Loucy (cell line): ENCODE measurements around the gene ZSWIM5.

Experiments
- H2AFZ ChIP-seq: fragments of 200-600 bp; sonication (generic); 2 replicates; pipeline ENCODE4 v1.6.0; 2016; ENCODE audit warnings: antibody characterized with exemption, mild to moderate bottlenecking, low read length, moderate library complexity
- H3F3A ChIP-seq: fragments of 200-600 bp; 2 replicates; pipeline ENCODE4 v1.6.0; 2016; ENCODE audit warnings: antibody characterized with exemption, low read depth, mild to moderate bottlenecking
- H3K27me3 ChIP-seq: fragments of 200-600 bp; sonication (generic); 2 replicates; pipeline ENCODE4 v1.6.1; 2014; ENCODE audit warnings: low read length, mild to moderate bottlenecking; ENCODE audit not compliant: insufficient read depth, poor library complexity, severe bottlenecking
- H3K36me3 ChIP-seq: fragments of 200-600 bp; sonication (generic); 2 replicates; pipeline ENCODE4 v1.6.1; 2016; ENCODE audit warnings: low read length; ENCODE audit not compliant: insufficient read depth
- H3K4me1 ChIP-seq: fragments of 200-600 bp; sonication (generic); 2 replicates; pipeline ENCODE4 v1.5.1; 2014; ENCODE audit warnings: low read length, mild to moderate bottlenecking; ENCODE audit not compliant: insufficient read depth, poor library complexity, severe bottlenecking
- H3K4me2 ChIP-seq: fragments of 200-600 bp; sonication (generic); 2 replicates; pipeline ENCODE4 v1.6.0; 2014; ENCODE audit warnings: antibody characterized with exemption, low read length, low read depth, mild to moderate bottlenecking; ENCODE audit not compliant: poor library complexity, severe bottlenecking
- H3K4me3 ChIP-seq: fragments of 200-600 bp; sonication (generic); 2 replicates; pipeline ENCODE4 v1.5.1; 2014; ENCODE audit warnings: low read length, mild to moderate bottlenecking, mixed read lengths; ENCODE audit not compliant: poor library complexity, severe bottlenecking
- H3K79me2 ChIP-seq: fragments of 200-600 bp; sonication (generic); 2 replicates; pipeline ENCODE4 v1.6.1; 2014; ENCODE audit warnings: low read length; ENCODE audit not compliant: insufficient read depth
- H3K9ac ChIP-seq: fragments of 200-600 bp; sonication (generic); 2 replicates; pipeline ENCODE4 v1.6.0; 2014; ENCODE audit warnings: mild to moderate bottlenecking, low read depth, low read length, moderate library complexity; ENCODE audit not compliant: poor library complexity, severe bottlenecking
- H3K9me2 ChIP-seq: fragments of 200-600 bp; sonication (generic); replicated peaks from 2 replicates; pipeline ENCODE4 v1.6.1; 2016; ENCODE audit warnings: low read depth, low read length, mixed read lengths
- H3K9me3 ChIP-seq: fragments of 200-600 bp; sonication (generic); 2 replicates; pipeline ENCODE4 v1.6.1; 2014; ENCODE audit warnings: mild to moderate bottlenecking, antibody characterized with exemption, low read length, low read depth; ENCODE audit not compliant: insufficient read depth
- H4K20me1 ChIP-seq: fragments of 200-600 bp; sonication (generic); 2 replicates; pipeline ENCODE4 v1.6.0; 2014; ENCODE audit warnings: antibody characterized with exemption, low read length, mild to moderate bottlenecking; ENCODE audit not compliant: insufficient read depth, poor library complexity, severe bottlenecking
- CTCF ChIP-seq: fragments of 200-600 bp; sonication (generic); conservative IDR thresholded peaks from 2 replicates; pipeline ENCODE4 v1.5.1; 2014; ENCODE audit warnings: mild to moderate bottlenecking, antibody characterized with exemption, low read length
- EZH2phosphoT487 ChIP-seq: fragments of 200-600 bp; IDR thresholded peaks from 2 replicates; pipeline ENCODE4 v1.6.1; 2018; ENCODE audit warnings: antibody characterized with exemption, mild to moderate bottlenecking, moderate library complexity, borderline replicate concordance

Gene ZSWIM5

GRCh38 chr1:45043094-45043493 lies 163.3 kb downstream of the ZSWIM5 start:
- Histone ChIP-seq H3K79me2 (no peaks in the 10 kb centered on the region), H3K4me3 (no peak overlapping the region), H3K27me3 (no peaks in the 10 kb centered on the region), H3K9me2 (no peaks in the 10 kb centered on the region), H3K9me3 (no peaks in the 10 kb centered on the region), H4K20me1 (no peaks in the 10 kb centered on the region), H3K4me2 (no peak overlapping the region), H2AFZ (no peak overlapping the region), H3K9ac (no peak overlapping the region), H3F3A (no peaks in the 10 kb centered on the region), H3K4me1 (no peaks in the 10 kb centered on the region), H3K36me3 (peaks cover 18% of the 10 kb centered on the region; the same call in 1 of the 2 replicates)
- TF ChIP-seq EZH2phosphoT487 (no peak), CTCF (no peak)

GRCh38 chr1:45040297-45040696 lies 166.1 kb downstream of the ZSWIM5 start:
- Histone ChIP-seq H3K4me2 (no peak overlapping the region), H3K79me2 (no peaks in the 10 kb centered on the region), H2AFZ (no peak overlapping the region), H4K20me1 (no peaks in the 10 kb centered on the region), H3K9me3 (no peaks in the 10 kb centered on the region), H3K4me3 (no peak overlapping the region), H3K36me3 (peaks cover 22% of the 10 kb centered on the region; the same call in 1 of the 2 replicates), H3F3A (no peaks in the 10 kb centered on the region), H3K4me1 (no peaks in the 10 kb centered on the region), H3K9me2 (no peaks in the 10 kb centered on the region), H3K27me3 (no peaks in the 10 kb centered on the region), H3K9ac (no peak overlapping the region)
- TF ChIP-seq EZH2phosphoT487 (no peak), CTCF (no peak)

GRCh38 chr1:45038661-45039364 lies 167.6 kb downstream of the ZSWIM5 start:
- Histone ChIP-seq H3K36me3 (peaks cover 28% of the 10 kb centered on the region; the same call in 1 of the 2 replicates), H4K20me1 (no peaks in the 10 kb centered on the region), H3K4me1 (no peaks in the 10 kb centered on the region), H3K4me2 (no peak overlapping the region), H3F3A (no peaks in the 10 kb centered on the region), H3K27me3 (no peaks in the 10 kb centered on the region), H3K9me2 (no peaks in the 10 kb centered on the region), H3K9me3 (no peaks in the 10 kb centered on the region), H2AFZ (no peak overlapping the region), H3K9ac (no peak overlapping the region), H3K4me3 (no peak overlapping the region), H3K79me2 (no peaks in the 10 kb centered on the region)
- no peak for TF ChIP-seq EZH2phosphoT487
- TF ChIP-seq CTCF = no peak
